Measurements from ENCODE around the gene ALDH1B1.

Gene ALDH1B1

GRCh38 chr9:38442473-38443096 lies 50.1 kb downstream of the ALDH1B1 start:
- DNase-seq: no peak

DNA sequence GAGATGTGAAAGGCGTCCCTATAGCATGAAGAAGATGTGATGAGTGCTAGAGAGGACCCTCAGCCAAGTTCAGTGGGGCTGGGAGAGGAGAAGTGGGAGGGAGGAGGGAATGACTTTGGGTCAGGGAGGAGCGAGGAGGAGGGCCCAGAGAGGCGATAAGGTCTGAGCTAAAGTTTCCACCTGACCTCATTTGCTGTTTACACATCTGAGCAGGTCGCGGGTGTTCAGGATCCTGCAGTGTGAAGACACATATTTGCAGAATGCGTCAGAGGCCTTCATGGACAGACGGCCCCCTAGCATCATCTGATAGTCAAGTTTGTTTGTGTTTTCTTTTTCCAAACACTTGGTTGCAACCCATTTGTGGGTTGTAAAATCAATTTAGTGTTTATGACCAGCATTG lies 50.7 kb downstream of the ALDH1B1 start:
- no peak for DNase-seq

GRCh38 chr9:38443597-38443996 lies 51.1 kb downstream of the ALDH1B1 start:
- DNase-seq: no peak

DNA sequence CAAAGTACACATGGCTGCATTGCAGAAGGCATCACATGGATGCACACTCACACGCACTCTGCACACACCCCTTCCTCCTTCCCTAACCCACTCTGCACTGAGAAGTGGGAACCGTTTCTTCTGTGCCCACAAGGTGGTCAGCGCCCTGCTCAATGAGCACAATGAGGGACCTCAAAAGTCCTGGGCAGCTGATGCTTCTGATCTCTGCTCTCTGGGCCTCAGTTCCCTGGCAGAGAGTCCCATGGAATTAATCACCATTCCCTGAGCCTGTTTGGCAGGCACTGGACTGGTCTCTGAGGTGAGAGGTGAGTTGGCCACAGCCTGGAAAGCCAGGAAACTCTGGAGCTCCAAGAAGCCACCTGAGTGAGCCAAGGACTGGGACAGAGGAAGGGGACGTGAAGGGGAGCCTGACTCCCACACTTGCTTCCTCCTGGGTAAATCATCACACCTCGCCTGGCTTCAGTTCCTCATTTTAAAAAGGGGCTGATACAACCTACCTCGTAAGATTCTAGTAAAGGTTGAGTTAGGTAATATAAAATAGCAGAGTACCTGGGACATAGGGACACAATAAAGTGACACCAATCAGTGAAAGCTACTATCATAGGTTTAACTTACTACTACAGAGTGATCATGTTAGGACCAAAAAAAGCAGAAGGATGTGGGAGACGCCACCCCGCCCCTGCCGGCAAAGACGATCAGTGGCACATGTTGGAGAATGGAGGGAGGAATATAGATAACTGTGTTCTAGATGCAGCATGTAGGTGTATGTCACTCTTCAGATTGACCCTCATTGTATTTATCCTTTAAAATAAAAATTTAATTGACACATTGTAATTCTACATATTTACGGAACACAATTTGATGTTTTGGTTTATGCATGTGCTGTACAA lies 52.9 kb downstream of the ALDH1B1 start:
- no peak for DNase-seq

DNA sequence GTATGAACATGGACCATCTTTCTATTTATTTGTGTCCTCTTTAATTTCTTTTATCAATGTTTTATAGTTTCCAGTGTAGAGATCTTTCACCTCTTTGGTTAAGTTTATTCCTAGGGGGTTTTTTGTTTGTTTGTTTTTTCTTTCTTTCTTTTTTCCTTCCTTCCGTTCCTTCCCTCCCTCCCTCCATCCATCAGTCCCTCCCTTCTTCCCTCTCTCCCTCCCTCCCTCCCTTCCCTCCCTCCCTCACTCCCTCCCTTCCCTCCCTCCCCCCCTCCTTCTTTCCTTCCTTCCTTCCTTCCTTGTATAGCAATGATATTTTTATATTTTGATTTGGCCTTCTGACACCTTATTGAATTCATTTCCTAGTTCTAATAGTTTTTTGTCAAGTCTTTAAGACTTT lies 55.2 kb downstream of the ALDH1B1 start:
- no peak for DNase-seq

All from stimulated activated CD4-positive, alpha-beta T cell treated with anti-CD3 and anti-CD28 coated beads, Interleukin-4, amount 100 ng/mL, for 4 hours (primary cell).